HG03565 (cell line): ENCODE results near the gene AIF1L.

Source experiments
- ATAC-seq: cut with Tn5 transposase; IDR thresholded peaks from one replicate; pipeline ENCODE4 v1.9.1; 2021; ENCODE audit warnings: mild to moderate bottlenecking, moderate library complexity; ENCODE audit not compliant: unreplicated experiment

Gene AIF1L

DNA sequence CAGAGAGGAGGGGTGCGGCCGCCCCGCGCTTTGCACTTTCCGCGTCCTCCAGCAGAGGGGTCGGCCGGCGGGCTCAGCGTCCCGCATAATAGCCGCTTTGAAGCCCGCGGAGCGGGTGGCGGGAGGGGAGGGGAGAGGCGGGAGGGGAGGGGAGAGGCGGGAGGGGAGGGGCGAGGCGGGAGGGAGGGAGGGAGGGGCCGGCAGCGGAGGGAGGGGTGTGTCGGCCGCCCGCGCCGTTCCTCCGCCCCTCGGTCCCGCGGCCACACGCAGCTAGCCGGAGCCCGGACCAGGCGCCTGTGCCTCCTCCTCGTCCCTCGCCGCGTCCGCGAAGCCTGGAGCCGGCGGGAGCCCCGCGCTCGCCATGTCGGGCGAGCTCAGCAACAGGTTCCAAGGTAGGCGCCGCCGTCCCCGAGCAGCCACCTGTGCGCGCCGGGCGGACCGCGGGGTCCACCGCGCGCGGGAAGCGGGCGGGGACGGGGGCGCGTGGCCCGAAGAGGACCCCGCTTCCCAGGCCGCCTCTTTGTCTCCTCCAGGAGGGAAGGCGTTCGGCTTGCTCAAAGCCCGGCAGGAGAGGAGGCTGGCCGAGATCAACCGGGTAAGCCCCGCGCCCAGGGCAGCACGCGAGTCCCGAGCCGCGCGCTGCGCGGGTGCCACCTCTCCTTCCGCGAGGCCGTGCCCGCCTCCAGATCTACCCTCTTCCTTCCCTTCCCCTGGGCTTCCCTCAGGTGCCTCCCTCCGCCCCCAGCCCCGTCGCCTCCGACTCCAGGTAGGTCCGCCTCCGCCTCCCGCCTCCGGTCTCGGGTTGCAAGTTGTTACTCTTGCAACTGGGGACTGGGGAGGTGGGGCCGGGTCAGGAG lies at the start of gene AIF1L:
AIF1L (plus strand) TSS at position 263 of the 857 bp plus-strand sequence; CDS start at position 362, 99 bp downstream.
- no peak for ATAC-seq

- no peak for ATAC-seq
Measured at GRCh38 chr9:131046581-131047202, 49.6 kb upstream of the AIF1L start.

DNA sequence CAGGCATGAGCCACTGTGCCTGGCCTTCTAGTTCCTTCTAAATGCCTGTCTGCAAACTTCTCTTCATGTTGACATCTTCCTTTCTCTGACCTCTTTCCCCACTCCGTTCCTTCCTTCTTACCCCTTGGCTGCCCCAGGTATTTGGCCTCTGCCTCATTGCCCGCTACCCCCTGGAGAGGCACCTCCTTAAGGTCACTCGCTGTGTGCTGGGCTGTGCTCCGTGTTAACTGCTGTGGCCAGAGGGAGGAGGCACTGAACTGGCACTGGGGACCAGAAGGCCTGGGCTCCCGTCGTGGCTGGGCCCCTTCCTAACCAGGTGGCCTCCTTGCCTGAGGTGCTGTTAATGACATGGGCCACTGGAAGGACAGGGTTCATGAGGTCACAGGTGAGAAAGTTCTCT lies 48.0 kb upstream of the AIF1L start:
- no peak for ATAC-seq

DNA sequence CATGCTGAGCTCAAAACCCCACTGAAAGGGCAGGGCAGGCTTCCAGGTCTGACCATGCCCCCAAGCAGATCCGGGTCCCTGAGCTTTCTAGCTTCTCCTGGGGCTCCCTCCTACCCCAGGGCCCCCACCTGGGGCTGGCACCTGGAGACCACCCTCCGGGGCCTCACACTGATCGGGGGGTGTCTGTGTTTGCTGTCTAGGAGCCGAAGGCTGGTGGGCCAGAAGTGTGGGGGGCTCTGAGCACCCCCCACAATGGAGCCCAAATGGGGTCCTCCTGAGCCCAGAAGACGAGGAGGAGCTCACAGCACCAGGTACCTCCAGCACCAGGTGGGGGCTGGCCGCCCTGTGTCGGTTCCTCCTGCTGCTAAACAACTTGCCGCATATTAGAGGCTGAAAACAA lies 47.5 kb upstream of the AIF1L start:
- ATAC-seq = no peak

DNA sequence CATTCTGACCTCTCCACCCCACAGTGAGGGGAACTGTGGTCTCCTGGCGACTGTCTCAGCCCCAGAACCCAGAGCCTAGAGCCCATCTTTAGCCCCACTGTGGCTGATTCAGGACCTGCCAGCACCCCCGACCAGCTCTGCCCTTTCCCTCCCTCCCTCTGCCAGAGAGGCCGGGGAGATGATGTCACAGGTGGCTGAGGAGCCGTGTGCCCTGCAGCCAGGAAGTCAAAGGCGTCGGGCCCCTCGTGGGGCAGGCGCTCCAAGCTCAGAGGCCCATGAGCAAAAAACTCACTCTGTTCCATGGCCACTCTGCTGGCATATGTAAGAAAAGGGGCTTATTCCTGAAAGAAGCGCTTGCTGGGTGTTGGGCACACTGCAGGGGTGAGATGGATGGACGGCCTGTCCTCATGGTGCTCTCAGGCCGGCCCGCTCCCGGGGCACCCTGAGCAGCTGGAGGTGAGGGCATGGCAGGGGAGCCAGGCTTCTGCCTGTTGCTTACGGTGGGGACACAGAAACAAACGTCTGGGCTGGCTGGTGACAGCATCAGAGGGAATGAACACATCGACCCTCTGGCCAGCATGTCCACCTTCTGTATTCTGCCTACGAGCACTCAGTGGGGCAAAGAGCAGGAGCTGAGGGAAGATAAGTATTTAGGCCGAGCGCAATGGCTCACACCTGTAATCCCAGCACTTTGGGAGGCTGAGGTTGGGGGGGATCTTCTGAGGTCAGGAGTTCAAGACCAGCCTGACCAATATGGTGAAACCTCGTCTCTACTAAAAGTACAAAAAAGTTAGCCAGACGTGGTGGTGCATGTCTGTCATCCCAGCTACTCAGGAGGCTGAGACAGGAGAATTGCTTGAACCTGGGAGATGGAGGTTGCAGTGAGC lies 46.3 kb upstream of the AIF1L start:
- ATAC-seq = no peak

DNA sequence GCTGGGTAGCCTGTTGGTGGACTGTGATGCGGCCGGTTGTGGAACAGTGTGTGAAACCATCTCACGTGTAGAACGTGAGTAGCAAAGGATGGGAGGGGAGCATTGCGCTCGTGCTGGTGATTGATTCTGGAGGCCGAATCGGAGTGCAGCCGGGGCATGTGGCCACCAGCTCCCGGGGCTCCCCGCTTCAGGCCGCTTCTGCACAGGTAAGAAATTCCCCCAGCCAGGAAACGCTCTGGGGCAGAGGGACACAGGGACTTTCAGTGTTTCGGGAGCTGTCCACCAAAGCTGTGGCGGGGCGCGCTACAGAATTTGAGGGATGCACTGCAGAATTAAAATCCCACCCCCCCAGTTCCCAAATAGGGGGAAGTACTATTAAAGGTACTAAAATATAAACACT lies 45.5 kb upstream of the AIF1L start:
- no peak for ATAC-seq

GRCh38 chr9:131051592-131052517 lies 44.5 kb upstream of the AIF1L start:
- no peak for ATAC-seq

DNA sequence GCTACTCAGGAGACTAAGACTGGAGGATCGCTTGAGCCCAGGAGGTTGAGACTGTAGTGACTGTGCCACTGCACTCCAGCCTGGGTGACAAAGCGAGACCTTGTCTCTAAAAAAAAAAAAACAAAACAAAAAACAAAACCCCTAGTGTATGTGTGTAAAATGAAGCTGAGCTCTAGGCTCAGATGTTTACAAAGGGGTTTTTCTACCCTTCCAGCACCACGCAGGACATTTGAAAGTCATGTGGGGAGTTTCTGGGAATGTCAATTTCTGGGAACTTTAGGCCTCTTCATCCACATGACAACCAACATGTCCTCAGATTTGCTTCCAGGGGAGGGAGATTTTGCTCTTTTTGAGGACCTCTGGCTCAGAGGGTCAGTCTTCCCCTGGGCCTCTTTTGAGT lies 42.4 kb upstream of the AIF1L start:
- ATAC-seq = no peak

GRCh38 chr9:131056781-131057506 lies 39.4 kb upstream of the AIF1L start:
- ATAC-seq = no peak

- no peak for ATAC-seq
Measured at GRCh38 chr9:131060900-131061630, 35.3 kb upstream of the AIF1L start.

DNA sequence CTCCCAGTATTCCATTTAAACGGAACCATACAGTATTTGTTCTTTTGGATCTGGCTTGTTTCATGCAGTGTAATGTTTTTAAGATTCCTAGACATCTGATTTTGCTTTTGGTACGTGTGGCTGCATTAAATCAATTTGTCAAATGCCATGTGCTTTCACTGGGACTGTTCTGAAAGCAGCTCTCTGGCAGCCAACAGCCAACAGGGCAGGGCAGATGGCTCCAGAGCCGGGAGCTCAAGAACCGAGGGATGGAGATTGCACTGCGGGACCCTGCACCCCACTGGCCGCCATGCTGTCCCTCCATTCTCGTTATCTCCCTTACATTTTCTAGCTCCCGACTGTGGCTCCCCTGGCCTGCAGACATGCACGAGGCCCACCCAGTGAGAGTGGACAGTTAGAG lies 33.4 kb upstream of the AIF1L start:
- ATAC-seq = no peak

DNA sequence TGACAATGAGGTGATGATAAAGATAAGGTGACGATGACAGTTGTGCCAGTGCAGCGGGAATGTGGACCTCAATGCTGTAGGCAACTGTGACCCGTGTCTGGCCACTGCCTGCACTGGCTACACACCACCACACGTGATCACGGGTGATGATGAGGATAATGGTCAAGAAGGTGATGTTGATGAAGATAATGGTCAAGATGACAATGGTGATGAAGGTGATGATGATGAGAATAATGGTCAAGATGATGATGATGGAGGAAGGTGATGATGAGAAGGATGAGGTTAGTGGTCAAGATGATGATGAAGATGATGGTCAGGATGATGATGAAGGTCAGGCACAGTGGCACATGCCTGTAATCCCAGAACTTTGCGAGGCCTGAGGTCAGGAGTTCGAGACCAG lies 30.7 kb upstream of the AIF1L start:
- no peak for ATAC-seq

GRCh38 chr9:131067625-131068024 lies 28.7 kb upstream of the AIF1L start:
- no peak for ATAC-seq

DNA sequence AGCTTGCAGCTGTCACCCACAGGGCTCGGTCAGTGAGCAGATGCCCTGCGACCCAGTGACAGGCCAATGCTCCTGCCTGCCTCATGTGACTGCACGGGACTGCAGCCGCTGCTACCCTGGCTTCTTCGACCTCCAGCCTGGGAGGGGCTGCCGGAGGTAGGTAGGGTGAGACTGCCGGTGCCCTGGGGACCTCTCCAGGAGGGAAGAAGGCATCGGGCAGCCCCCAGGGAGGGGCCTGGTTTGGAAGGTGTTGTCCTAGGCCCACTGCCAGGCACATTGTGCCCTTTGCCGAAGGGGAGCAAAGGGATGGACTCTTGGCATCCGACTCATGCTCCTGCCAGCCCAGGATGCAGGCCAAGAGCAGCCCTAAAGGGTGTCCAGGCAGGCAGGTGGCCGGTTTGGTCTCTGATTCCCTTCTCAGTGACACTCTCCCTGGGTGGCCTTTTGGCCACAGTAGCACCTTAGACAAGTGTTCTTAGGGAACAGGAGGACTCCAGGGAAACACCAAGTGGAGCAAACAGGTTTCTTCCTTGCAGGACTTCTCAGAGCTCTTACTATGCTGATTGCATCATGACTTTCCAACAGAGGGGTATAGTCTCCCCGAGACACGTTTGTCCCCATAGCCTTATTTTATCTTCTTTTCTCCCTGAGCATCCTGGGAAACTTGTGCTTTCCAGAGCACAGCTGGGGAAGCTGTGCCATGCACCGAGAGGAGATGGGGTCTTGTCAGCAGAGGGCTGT lies 28.1 kb upstream of the AIF1L start:
- ATAC-seq = no peak

DNA sequence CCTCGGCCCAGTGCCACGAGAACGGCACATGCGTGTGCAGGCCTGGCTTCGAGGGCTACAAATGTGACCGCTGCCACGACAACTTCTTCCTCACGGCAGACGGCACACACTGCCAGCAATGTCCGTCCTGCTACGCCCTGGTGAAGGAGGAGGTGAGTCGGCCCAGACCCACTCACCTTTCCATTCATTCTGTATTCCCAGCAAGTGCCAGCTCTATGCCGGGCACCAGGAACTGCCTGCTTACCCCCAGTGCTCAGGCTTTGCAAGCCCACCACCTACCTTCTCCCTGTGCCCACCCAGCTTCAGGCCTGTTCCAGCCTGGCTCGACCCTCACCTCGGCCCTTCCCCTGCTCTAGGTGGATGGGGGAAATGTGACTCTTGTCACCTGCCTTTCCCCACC lies 26.6 kb upstream of the AIF1L start:
- ATAC-seq = no peak

DNA sequence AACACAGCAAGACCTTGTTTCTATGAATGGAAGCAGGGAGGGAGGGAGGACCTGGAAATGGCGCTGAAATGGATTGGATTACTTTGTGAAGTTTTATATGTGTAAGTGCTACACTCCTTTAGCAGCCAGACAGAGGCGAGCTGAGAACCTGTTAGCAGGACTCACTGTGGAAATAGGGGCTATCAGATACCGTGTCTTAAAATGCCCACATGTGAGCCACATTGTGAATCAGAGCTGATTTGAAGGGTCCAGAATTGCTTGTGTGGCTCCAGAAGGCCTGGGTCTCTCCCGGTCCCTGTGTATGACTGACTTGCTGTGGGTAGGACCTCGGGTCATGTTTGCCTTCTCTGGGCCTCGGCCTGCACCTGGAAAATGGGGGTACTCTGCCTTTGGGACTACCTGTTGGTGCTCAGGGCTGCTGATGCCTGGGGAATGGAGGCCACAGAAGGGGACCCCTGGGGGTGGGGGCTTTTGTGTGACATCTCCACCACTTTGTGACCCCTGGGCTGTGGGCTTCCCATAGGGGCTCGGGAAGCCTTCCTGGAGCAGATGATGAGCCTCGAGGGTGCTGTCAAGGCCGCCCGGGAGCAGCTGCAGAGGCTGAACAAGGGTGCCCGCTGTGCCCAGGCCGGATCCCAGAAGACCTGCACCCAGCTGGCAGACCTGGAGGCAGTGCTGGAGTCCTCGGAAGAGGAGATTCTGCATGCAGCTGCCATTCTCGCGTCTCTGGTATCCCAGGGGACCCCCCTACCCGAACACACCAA lies 24.0 kb upstream of the AIF1L start:
- no peak for ATAC-seq

- ATAC-seq = no peak
Measured at GRCh38 chr9:131072871-131073237, 23.5 kb upstream of the AIF1L start.
